ENCODE measurements around the gene CD37. TPM values are rescaled to one million over a fixed set of nuclear protein-coding genes. Genes with fewer than 3 reads are reported as not detected.

CD37 gene
- polyA plus RNA-seq, 3 donors from 2014 or later = 104 to 179 (median 106) TPM

- peak overlapping the region; percentile 97 to 100 (median 100) for H3K4me3 Mint-ChIP-seq
- peak; percentile 35 to 47 (median 45) for DNase-seq
- H3K4me1 Mint-ChIP-seq = peaks cover 87 to 95% of the 10 kb centered on the region in 2 donors
- peak overlapping the region; percentile 91 to 100 (median 99) for H3K27ac Mint-ChIP-seq
- H3K27me3 Mint-ChIP-seq (ENCODE audit: low read depth in 3 of 3) = peaks cover 3 to 13% (median 8%) of the 10 kb centered on the region in 3 donors
- no peaks in the 10 kb centered on the region for H3K9me3 Mint-ChIP-seq
- peaks cover 4 to 33% (median 17%) of the 10 kb centered on the region in 3 donors for H3K36me3 Mint-ChIP-seq
These were observed 727 bp downstream of the CD37 start for GRCh38 chr19:49335784-49336481.

DNA sequence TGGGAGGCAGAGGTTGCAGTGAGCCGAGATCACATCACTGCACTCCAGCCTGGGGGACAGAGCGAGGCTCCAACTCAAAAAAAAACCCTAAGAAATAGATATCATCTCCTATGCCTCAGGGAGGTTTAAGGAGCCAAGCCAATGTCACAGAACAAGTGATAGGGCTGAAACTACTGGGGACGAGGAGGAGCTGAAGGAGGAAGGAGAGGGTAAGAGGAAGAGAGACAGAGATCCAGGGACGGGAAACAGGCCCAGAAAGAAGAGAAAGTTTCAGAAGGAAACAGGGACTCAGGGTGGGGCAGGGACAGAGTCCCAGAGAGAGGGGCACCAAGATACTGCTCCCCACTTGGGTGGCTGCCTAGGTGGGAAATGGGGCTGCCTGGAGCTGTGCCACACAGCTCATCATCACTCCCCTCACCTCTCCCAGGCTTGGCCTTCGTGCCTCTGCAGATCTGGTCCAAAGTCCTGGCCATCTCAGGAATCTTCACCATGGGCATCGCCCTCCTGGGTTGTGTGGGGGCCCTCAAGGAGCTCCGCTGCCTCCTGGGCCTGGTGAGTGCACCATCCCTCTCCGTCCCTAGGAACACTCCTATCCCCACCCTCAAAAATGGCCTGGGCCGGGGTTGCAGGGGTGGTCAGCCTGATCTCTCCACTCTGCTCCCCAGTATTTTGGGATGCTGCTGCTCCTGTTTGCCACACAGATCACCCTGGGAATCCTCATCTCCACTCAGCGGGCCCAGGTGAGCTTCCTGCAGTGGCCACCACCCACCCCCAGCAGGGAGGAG is 1.5 kb downstream of the CD37 start:
- H3K36me3 Mint-ChIP-seq = peaks cover 4 to 28% (median 13%) of the 10 kb centered on the region in 3 donors
- no peaks in the 10 kb centered on the region for H3K9me3 Mint-ChIP-seq
- DNase-seq = no peak
- peak overlapping the region; percentile 97 to 100 (median 100) for H3K4me3 Mint-ChIP-seq
- H3K27me3 Mint-ChIP-seq (ENCODE audit: low read depth in 3 of 3) = peaks cover 3 to 13% (median 8%) of the 10 kb centered on the region in 3 donors
- H3K27ac Mint-ChIP-seq = peak overlapping the region; percentile 71 to 100 (median 98)
- peaks cover 90 to 91% of the 10 kb centered on the region in 2 donors for H3K4me1 Mint-ChIP-seq

- Mint-ChIP-seq H3K4me3 (peak overlapping the region; percentile 50 to 100 (median 98)), H3K4me1 (peaks cover 83 to 86% of the 10 kb centered on the region in 2 donors), H3K27ac (peak overlapping the region; percentile 68 to 99 (median 92)), H3K9me3 (no peaks in the 10 kb centered on the region), H3K27me3 (ENCODE audit: low read depth in 3 of 3) (peaks cover 3 to 13% (median 8%) of the 10 kb centered on the region in 3 donors), H3K36me3 (peaks cover 4 to 24% (median 12%) of the 10 kb centered on the region in 3 donors)
- no peak for DNase-seq
These were observed 2.2 kb downstream of the CD37 start for GRCh38 chr19:49337267-49338022.

DNA sequence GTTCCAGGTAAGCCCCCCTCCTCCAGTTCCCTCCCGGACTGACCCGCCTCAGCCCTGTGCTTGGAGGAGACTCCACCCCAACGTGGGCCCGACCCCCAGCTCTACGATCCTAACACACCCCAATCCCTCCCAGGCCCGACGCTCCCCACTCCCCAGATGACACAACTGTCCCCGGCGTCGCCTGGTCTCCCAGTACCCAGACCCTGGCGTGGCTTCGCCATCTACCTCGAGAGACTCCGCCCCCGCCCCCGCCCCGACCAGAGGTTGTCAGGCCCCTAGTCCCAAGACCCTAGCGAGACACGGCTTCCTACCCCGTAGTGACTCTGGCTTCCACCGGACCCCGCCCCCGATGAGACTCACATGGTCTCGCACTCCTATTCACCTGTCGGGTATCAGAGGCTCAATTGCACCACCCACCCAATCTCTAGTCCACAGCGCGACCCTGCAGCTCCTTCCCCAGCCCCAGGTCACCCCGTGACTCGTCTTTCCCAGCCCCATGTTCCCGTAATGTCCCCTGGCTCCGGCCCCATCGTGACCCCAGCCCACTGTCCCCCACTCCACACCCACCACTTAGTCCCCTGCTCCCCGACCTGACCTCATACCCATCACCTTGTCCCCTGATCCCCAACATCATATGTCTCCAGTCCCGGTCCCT is 2.9 kb downstream of the CD37 start:
- DNase-seq = no peak
- peak overlapping the region in 3 of 5 donors; percentile 20 to 35 (median 21) for H3K4me3 Mint-ChIP-seq

GRCh38 chr19:49338691-49339300 is 3.6 kb downstream of the CD37 start:
- peak overlapping the region in 2 of 5 donors; percentile 6 to 21 for H3K4me3 Mint-ChIP-seq

More for the DNA sequence above, 2.9 kb downstream of the CD37 start:
- peaks cover 3 to 13% (median 8%) of the 10 kb centered on the region in 3 donors for H3K27me3 Mint-ChIP-seq (ENCODE audit: low read depth in 3 of 3)
- peak overlapping the region in 4 of 6 donors; percentile 35 to 71 (median 60) for H3K27ac Mint-ChIP-seq
- peaks cover 4 to 24% (median 17%) of the 10 kb centered on the region in 3 donors for H3K36me3 Mint-ChIP-seq
- H3K9me3 Mint-ChIP-seq = no peaks in the 10 kb centered on the region
- peaks cover 83 to 86% of the 10 kb centered on the region in 2 donors for H3K4me1 Mint-ChIP-seq

GRCh38 chr19:49339301-49340068 is 4.3 kb downstream of the CD37 start:
- Mint-ChIP-seq H3K36me3 (peaks cover 4 to 24% (median 17%) of the 10 kb centered on the region in 3 donors), H3K4me1 (peaks cover 73 to 82% of the 10 kb centered on the region in 2 donors), H3K4me3 (peak overlapping the region in 4 of 5 donors; percentile 49 to 81 (median 62)), H3K27ac (peak overlapping the region; percentile 70 to 98 (median 90)), H3K9me3 (no peaks in the 10 kb centered on the region), H3K27me3 (ENCODE audit: low read depth in 3 of 3) (peaks cover 3 to 8% (median 7%) of the 10 kb centered on the region in 3 donors)
- no peak for DNase-seq

More at GRCh38 chr19:49338691-49339300, 3.6 kb downstream of the CD37 start:
- no peaks in the 10 kb centered on the region for H3K9me3 Mint-ChIP-seq
- H3K27ac Mint-ChIP-seq = peak overlapping the region in 3 of 6 donors; percentile 16 to 71 (median 45)
- no peak for DNase-seq
- peaks cover 77 to 83% of the 10 kb centered on the region in 2 donors for H3K4me1 Mint-ChIP-seq
- H3K27me3 Mint-ChIP-seq (ENCODE audit: low read depth in 3 of 3) = peaks cover 3 to 13% (median 8%) of the 10 kb centered on the region in 3 donors
- peaks cover 4 to 24% (median 17%) of the 10 kb centered on the region in 3 donors for H3K36me3 Mint-ChIP-seq

- H3K4me1 Mint-ChIP-seq = peaks cover 73 to 83% of the 10 kb centered on the region in 2 donors
- peak; percentile 66 to 76 (median 73) for DNase-seq
- peak overlapping the region; percentile 70 to 98 (median 90) for H3K27ac Mint-ChIP-seq
- H3K4me3 Mint-ChIP-seq = peak overlapping the region; percentile 49 to 81 (median 68)
- no peaks in the 10 kb centered on the region for H3K9me3 Mint-ChIP-seq
- peaks cover 3 to 7% (median 6%) of the 10 kb centered on the region in 3 donors for H3K27me3 Mint-ChIP-seq (ENCODE audit: low read depth in 3 of 3)
- H3K36me3 Mint-ChIP-seq = peaks cover 4 to 29% (median 17%) of the 10 kb centered on the region in 3 donors
These were observed 5.1 kb downstream of the CD37 start for GRCh38 chr19:49340069-49340864.

DNA sequence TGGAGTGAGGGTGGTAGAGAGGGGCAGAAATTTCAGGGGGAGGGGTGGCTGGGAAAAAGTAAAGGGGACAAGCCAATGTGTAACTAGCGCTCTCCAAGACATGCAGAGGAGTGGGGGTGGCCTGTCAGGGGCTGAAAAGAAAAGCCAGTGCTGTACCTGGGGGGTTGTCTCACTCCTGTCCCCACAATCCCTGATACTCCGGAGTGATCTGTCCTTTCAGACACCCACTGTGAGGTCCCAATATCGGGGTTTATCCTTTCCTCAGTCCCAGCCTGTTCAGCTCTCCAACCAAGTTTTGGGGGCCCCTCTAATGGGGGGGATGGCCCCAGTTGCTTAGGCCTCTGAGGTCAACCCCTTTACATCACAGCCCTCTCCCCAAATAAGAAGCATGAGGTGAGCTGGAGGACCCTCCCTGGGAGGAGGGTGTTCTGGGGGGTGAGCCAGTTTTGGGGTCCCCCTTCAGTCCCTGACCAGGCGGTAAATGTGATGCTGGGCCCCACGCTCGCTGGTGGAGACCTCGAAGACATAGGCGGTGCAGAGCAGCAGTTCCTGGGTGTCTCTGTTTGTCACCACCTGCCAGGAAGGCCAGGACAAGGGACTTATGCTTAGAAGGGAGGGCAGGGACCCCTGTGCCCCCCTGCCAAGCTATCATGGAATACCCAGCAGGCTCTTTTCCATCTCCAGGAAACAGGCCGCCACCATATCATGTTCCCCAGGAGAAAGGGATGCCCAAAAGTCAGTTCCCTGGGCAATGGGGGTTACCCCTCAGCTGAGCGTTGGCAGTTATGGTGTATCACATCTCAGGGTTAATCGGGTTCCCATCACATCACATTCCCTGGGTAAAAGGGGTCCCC is 5.9 kb downstream of the CD37 start:
- DNase-seq = no peak
- Mint-ChIP-seq H3K36me3 (peaks cover 4 to 24% (median 17%) of the 10 kb centered on the region in 3 donors), H3K4me3 (peak overlapping the region in 2 of 5 donors; percentile 49 to 81), H3K4me1 (peaks cover 69 to 78% of the 10 kb centered on the region in 2 donors), H3K27ac (peak overlapping the region; percentile 70 to 98 (median 90)), H3K9me3 (no peaks in the 10 kb centered on the region), H3K27me3 (ENCODE audit: low read depth in 3 of 3) (peaks cover 0 to 5% (median 5%) of the 10 kb centered on the region in 3 donors)

GRCh38 chr19:49342291-49342721 is 7.1 kb downstream of the CD37 start:
- H3K36me3 Mint-ChIP-seq = peaks cover 4 to 24% (median 16%) of the 10 kb centered on the region in 3 donors
- no peak for DNase-seq
- H3K4me3 Mint-ChIP-seq = no peak overlapping the region
- H3K9me3 Mint-ChIP-seq = no peaks in the 10 kb centered on the region
- peaks cover 0 to 5% (median 4%) of the 10 kb centered on the region in 3 donors for H3K27me3 Mint-ChIP-seq (ENCODE audit: low read depth in 3 of 3)
- peak overlapping the region in 4 of 6 donors; percentile 13 to 65 (median 40) for H3K27ac Mint-ChIP-seq
- peaks cover 57 to 66% of the 10 kb centered on the region in 2 donors for H3K4me1 Mint-ChIP-seq

DNA sequence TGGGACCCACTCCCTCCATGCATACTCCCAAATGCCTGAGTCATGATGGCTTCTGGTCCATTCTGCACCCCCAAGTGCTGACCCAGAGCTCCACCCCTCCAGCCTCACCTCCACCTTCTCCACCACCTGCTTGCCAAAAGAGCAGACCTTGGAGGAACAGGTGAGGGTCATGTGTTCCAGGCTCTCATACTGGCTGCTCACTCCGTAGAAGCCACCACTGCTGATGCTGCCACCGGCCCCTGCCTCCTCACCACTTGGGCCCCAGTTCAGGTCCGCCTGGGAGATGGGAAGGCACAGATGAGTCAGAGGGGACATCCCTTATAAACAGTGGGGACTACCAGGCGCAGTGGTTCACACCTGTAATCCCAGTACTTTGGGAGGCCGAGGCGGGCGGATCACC is 7.9 kb downstream of the CD37 start:
- Mint-ChIP-seq H3K4me3 (no peak overlapping the region), H3K9me3 (peaks cover 0 to 2% (median 0%) of the 10 kb centered on the region in 6 donors)

More for the DNA sequence above, 7.9 kb downstream of the CD37 start:
- H3K27me3 Mint-ChIP-seq (ENCODE audit: low read depth in 3 of 3) = peaks cover 0 to 5% (median 4%) of the 10 kb centered on the region in 3 donors
- peak overlapping the region in 4 of 6 donors; percentile 13 to 77 (median 52) for H3K27ac Mint-ChIP-seq
- H3K4me1 Mint-ChIP-seq = peaks cover 48 to 58% of the 10 kb centered on the region in 2 donors
- peaks cover 0 to 17% (median 12%) of the 10 kb centered on the region in 3 donors for H3K36me3 Mint-ChIP-seq
- no peak for DNase-seq
